GM21723 (cell line): ENCODE measurements around the gene PHKA2.

Source experiments
- ATAC-seq: cut with Tn5 transposase; IDR thresholded peaks from one replicate; pipeline ENCODE4 v1.9.1; 2021; ENCODE audit warnings: mild to moderate bottlenecking, moderate library complexity; ENCODE audit not compliant: unreplicated experiment

The PHKA2 gene

GRCh38 chrX:18933617-18934016, 50.3 kb downstream of the PHKA2 start:
- ATAC-seq = no peak

- no peak for ATAC-seq
Measured at GRCh38 chrX:18931972-18932371, 51.9 kb downstream of the PHKA2 start.

- ATAC-seq = no peak
Measured at GRCh38 chrX:18929775-18930174, 54.1 kb downstream of the PHKA2 start.

GRCh38 chrX:18927558-18927957, 56.4 kb downstream of the PHKA2 start:
- ATAC-seq = no peak

GRCh38 chrX:18924507-18925088, 59.3 kb downstream of the PHKA2 start:
- no peak for ATAC-seq

- no peak for ATAC-seq
Measured at GRCh38 chrX:18920566-18920965, 63.3 kb downstream of the PHKA2 start.

GRCh38 chrX:18920079-18920478, 63.8 kb downstream of the PHKA2 start:
- no peak for ATAC-seq

GRCh38 chrX:18917831-18918230, 66.1 kb downstream of the PHKA2 start:
- no peak for ATAC-seq

GRCh38 chrX:18906286-18906685, 77.6 kb downstream of the PHKA2 start:
- ATAC-seq = no peak

GRCh38 chrX:18900401-18900976, 83.4 kb downstream of the PHKA2 start:
- no peak for ATAC-seq

- ATAC-seq = no peak
Measured at GRCh38 chrX:18899796-18900380, 84.0 kb downstream of the PHKA2 start.

GRCh38 chrX:18898492-18898891, 85.4 kb downstream of the PHKA2 start:
- ATAC-seq = no peak

GRCh38 chrX:18898091-18898490, 85.8 kb downstream of the PHKA2 start:
- no peak for ATAC-seq

- ATAC-seq = no peak
Measured at GRCh38 chrX:18897611-18898010, 86.3 kb downstream of the PHKA2 start.

- ATAC-seq = no peak
Measured at GRCh38 chrX:18896680-18897544, 87.0 kb downstream of the PHKA2 start.

- no peak for ATAC-seq
Measured at GRCh38 chrX:18895189-18895951, 88.5 kb downstream of the PHKA2 start.

GRCh38 chrX:18894156-18894555, 89.8 kb downstream of the PHKA2 start:
- no peak for ATAC-seq

- ATAC-seq = no peak
Measured at GRCh38 chrX:18893536-18893935, 90.4 kb downstream of the PHKA2 start.

GRCh38 chrX:18892899-18893298, 91.0 kb downstream of the PHKA2 start:
- ATAC-seq = no peak

GRCh38 chrX:18891548-18891945, 92.4 kb downstream of the PHKA2 start:
- no peak for ATAC-seq
